GM12878 (cell line): ENCODE data around the gene KIF25. TPM values are rescaled to one million over a fixed set of nuclear protein-coding genes. Genes with fewer than 3 reads are reported as not detected.

Experiments
- ATAC-seq: fragments of 200-7000 bp; cut with Tn5 transposase; 3 replicates; pipeline ENCODE4 v1.9.1; 2020; ENCODE audit warnings: mild to moderate bottlenecking, moderate library complexity
- BruUV-seq: library from RNA; stranded (reverse); fragments of 400-500 nt; replicated peaks from 2 replicates; lab custom pipeline; 2021; lab: Mats Ljungman, UMichigan
- CTCF ChIA-PET: fragments of 300-600 bp; sonication (Branson Sonifier 250); formaldehyde crosslinking; extraction: SDS; loops from one replicate; lab custom pipeline; 2021; ENCODE audit warnings: inconsistent platforms; lab: Yijun Ruan, JAX
- POLR2A ChIA-PET: fragments of 350-600 bp; formaldehyde crosslinking; extraction: SDS; loops from one replicate; lab custom pipeline; 2021; ENCODE audit warnings: inconsistent platforms; lab: Charles Lee
- RAD21 ChIA-PET: fragments of 300-600 bp; sonication (Branson Sonifier 250); formaldehyde crosslinking; loops from one replicate; lab custom pipeline; 2023; ENCODE audit warnings: antibody characterized with exemption; ENCODE audit not compliant: unreplicated experiment; lab: Charles Lee
- SMC1A ChIA-PET: fragments of 300-600 bp; sonication (Branson Sonifier 250); formaldehyde crosslinking; loops from one replicate; lab custom pipeline; 2023; ENCODE audit not compliant: unreplicated experiment, uncharacterized antibody; lab: Charles Lee
- DNase-seq: peaks from one replicate; pipeline ENCODE4 v3.0.0-alpha.2; 2011; ENCODE audit warnings: low read depth, low spot score
- FAIRE-seq: peaks from 3 replicates; lab custom pipeline; 2011; peaks lifted over from hg19 to GRCh38; lab: Jason Lieb, UNC
- H2AFZ ChIP-seq: 2 replicates; pipeline ENCODE4 v1.6.0; 2011; ENCODE audit warnings: low read depth, low read length, control low read depth; ENCODE audit not compliant: control insufficient read depth
- H3K27ac ChIP-seq: 2 replicates; pipeline ENCODE4 v1.5.1; 2011; ENCODE audit warnings: control low read depth; ENCODE audit not compliant: control insufficient read depth, insufficient read depth
- H3K27me3 ChIP-seq, 2 experiments: replicated peaks in 1 of 2; 2 replicates each; pipeline versions ENCODE4 v1.6.0 to v1.6.1; 2011; ENCODE audit warnings: low read length in 1 of 2; ENCODE audit not compliant: control insufficient read depth in 2 of 2, insufficient read depth in 2 of 2
- H3K36me3 ChIP-seq, 2 experiments: 2 replicates each; pipeline ENCODE4 v1.5.1; 2011; ENCODE audit warnings: low read length in 1 of 2; ENCODE audit not compliant: control insufficient read depth in 2 of 2, insufficient read depth in 2 of 2
- H3K4me1 ChIP-seq: 2 replicates; pipeline ENCODE4 v1.6.1; 2011; ENCODE audit warnings: mild to moderate bottlenecking, low read length, moderate library complexity, mixed read lengths; ENCODE audit not compliant: control insufficient read depth, insufficient read depth
- H3K4me2 ChIP-seq: 2 replicates; pipeline ENCODE4 v1.6.0; 2011; ENCODE audit warnings: control low read depth; ENCODE audit not compliant: control insufficient read depth, insufficient read depth
- H3K4me3 ChIP-seq: fragments of 200-600 bp; sonication (generic); 2 replicates; pipeline ENCODE4 v1.5.1; 2016
- H3K79me2 ChIP-seq: 2 replicates; pipeline ENCODE4 v1.6.0; 2011; ENCODE audit warnings: low read length; ENCODE audit not compliant: control insufficient read depth, insufficient read depth
- H3K9ac ChIP-seq: 2 replicates; pipeline ENCODE4 v1.8.0; 2011; ENCODE audit warnings: low read length, control low read depth, mixed read lengths; ENCODE audit not compliant: control insufficient read depth, insufficient read depth
- H3K9me3 ChIP-seq: replicated peaks from 3 replicates; pipeline ENCODE4 v1.5.1; 2011; ENCODE audit warnings: mild to moderate bottlenecking, low read length; ENCODE audit not compliant: control insufficient read depth, insufficient read depth
- H4K20me1 ChIP-seq: 2 replicates; pipeline ENCODE4 v1.6.0; 2011; ENCODE audit not compliant: control insufficient read depth, insufficient read depth
- BACH1 ChIP-seq: fragments of 450-650 bp; IDR thresholded peaks from 2 replicates; pipeline ENCODE4 v1.6.1; 2017; ENCODE audit warnings: mild to moderate bottlenecking, borderline replicate concordance
- JUND ChIP-seq: IDR thresholded peaks from 2 replicates; pipeline ENCODE4 v1.6.1; 2012; ENCODE audit warnings: low read depth, mild to moderate bottlenecking, low read length, improper control_type of control experiment, moderate library complexity
- PBX3 ChIP-seq: IDR thresholded peaks from 2 replicates; pipeline ENCODE4 v1.6.1; 2011; ENCODE audit warnings: mild to moderate bottlenecking, low read depth, low read length, moderate library complexity; ENCODE audit not compliant: insufficient replicate concordance
- PRDM15 ChIP-seq: fragments of 450-650 bp; formaldehyde crosslinking; IDR thresholded peaks from 2 replicates; pipeline ENCODE4 v1.4.0; 2020; ENCODE audit warnings: mild to moderate bottlenecking, moderate library complexity
- SPI1 ChIP-seq: IDR thresholded peaks from 2 replicates; pipeline ENCODE4 v1.6.1; 2011; ENCODE audit warnings: low read depth, mild to moderate bottlenecking, low read length, moderate library complexity, borderline replicate concordance; ENCODE audit not compliant: insufficient read depth
- TCF3 ChIP-seq: IDR thresholded peaks from 2 replicates; pipeline ENCODE4 v1.6.1; 2012; ENCODE audit warnings: low read depth, mild to moderate bottlenecking, low read length, borderline replicate concordance; ENCODE audit not compliant: insufficient read depth
- WGBS: methylation state at CpG from one replicate; pipeline ENCODE4 v1.1.6; 2016; ENCODE audit warnings: low lambda C conversion rate; ENCODE audit not compliant: insufficient replicate concordance, insufficient coverage; ENCODE audit errors: missing lambda C conversion rate; 5-methylcytosine and 5-hydroxymethylcytosine counted together
- in situ Hi-C: fragments of 300-500 bp; cut with MboI; formaldehyde crosslinking; loops from 9 replicates; pipeline ENCODE4 v1.14.3; 2018; ENCODE audit warnings: mixed read lengths
- intact Hi-C: fragments of 100-400 bp; cut with micrococcal nuclease; formaldehyde crosslinking; loops from one replicate; pipeline ENCODE4 v1.14.2; 2022; ENCODE audit not compliant: unreplicated experiment
- polyA plus RNA-seq, 11 experiments: library from polyadenylated mRNA; depleted of rRNA in 4 of 11; unstranded in 6 of 11; stranded (reverse) in 5 of 11; fragments of >200 nt; fragmentation: Nextera tagmentation in 4 of 11; fragmentation: Illumina TruSeq in 1 of 11; extraction: Ambion mirVana in 4 of 11; extraction: Trizol in 1 of 11; gene quantifications; 1 replicate in 1 of 11; 2 replicates in 10 of 11; pipeline versions ENCODE4 v1.2.1 to v1.2.3, GENCODE V29; 2011 to 2016; ENCODE audit warnings: inconsistent platforms in 2 of 11, missing spikeins in 2 of 11, low read depth in 1 of 11
- total RNA-seq, 4 experiments: library from RNA; depleted of rRNA in 3 of 4; stranded (reverse); fragments of >200 nt in 3 of 4; fragmentation: Illumina TruSeq in 1 of 4; extraction: Trizol in 1 of 4; gene quantifications; 2 replicates each; pipeline versions ENCODE4 v1.2.1 to v1.2.3, GENCODE V29; 2013 to 2021

KIF25 gene
- total and polyA plus RNA-seq, 10 of the 15 experiments (the other 5 are each of a cell fraction or from before 2014, with no cell fraction given), result not detected

- H3K9me3 ChIP-seq, result no peaks in the 10 kb centered on the region
- no peaks in the 10 kb centered on the region for H4K20me1 ChIP-seq
- ChIA-PET CTCF (interaction anchor here (1.2 kb wide), 1 partner anchor 14 kb away, joined by 5 read pairs; no protein-coding TSS in a partner anchor), RAD21 (no interaction called here), SMC1A (no interaction called here), POLR2A (no interaction called here)
- no TSS peak for BruUV-seq
- in situ Hi-C loops (no loop called here), intact Hi-C loops (no loop called here)
- H3K4me1 ChIP-seq, result no peaks in the 10 kb centered on the region
- H2AFZ ChIP-seq, result no peak overlapping the region
- H3K4me2 ChIP-seq, result no peak overlapping the region
- peaks cover 7 to 12% of the 10 kb centered on the region in 2 experiments; a peak in 3 of 4 replicates for H3K36me3 ChIP-seq
- TF ChIP-seq BACH1 (no peak), TCF3 (no peak), JUND (no peak), PRDM15 (no peak), SPI1 (no peak), PBX3 (no peak)
- no peak overlapping the region for H3K4me3 ChIP-seq
- no peak for FAIRE-seq
- DNase-seq, result no peak
- 79% methylated on average over 5 of the region's 5 CpGs for WGBS
- no peaks in the 10 kb centered on the region for H3K27me3 ChIP-seq
- no peak for ATAC-seq
- H3K27ac ChIP-seq, result no peak overlapping the region
- no peaks in the 10 kb centered on the region for H3K79me2 ChIP-seq
- no peak overlapping the region for H3K9ac ChIP-seq
These were observed 43.9 kb upstream of the KIF25 start for GRCh38 chr6:167953551-167953950.
